ENCODE measurements around the gene CRYBA2.

CRYBA2 gene

GRCh38 chr2:219022041-219022440 is 28.8 kb upstream of the CRYBA2 start:
- Histone ChIP-seq H3K27ac (ENCODE audit: low read length, poor library complexity, severe bottlenecking) (no peak overlapping the region), H2AK5ac (ENCODE audit: low read length, severe bottlenecking) (no peak overlapping the region), H3K9me3 (ENCODE audit: control insufficient read depth, low read length) (no peaks in the 10 kb centered on the region), H3K79me1 (replicated peaks; ENCODE audit: low read length, poor library complexity, severe bottlenecking) (no peaks in the 10 kb centered on the region), H2BK5ac (ENCODE audit: low read depth, low read length, poor library complexity, severe bottlenecking) (no peak overlapping the region), H3K4me1 (ENCODE audit: control insufficient read depth, insufficient read depth, low read depth, low read length) (no peaks in the 10 kb centered on the region), H4K91ac (ENCODE audit: low read length) (no peak overlapping the region), H3K14ac (ENCODE audit: low read length in 2 of 2) (no peak overlapping the region), H3K4ac (ENCODE audit: low read depth in 1 of 2, low read length in 2 of 2) (no peak overlapping the region), H3K36me3 (ENCODE audit: control insufficient read depth in 1 of 2, insufficient read depth in 2 of 2, low read depth in 1 of 2, low read length in 2 of 2) (no peaks in the 10 kb centered on the region), H2BK15ac (ENCODE audit: low read depth, poor library complexity, severe bottlenecking) (no peak overlapping the region), H2BK12ac (ENCODE audit: low read length in 2 of 2) (no peak overlapping the region), H2AFZ (ENCODE audit: low read depth, low read length) (no peak overlapping the region), H3K23ac (ENCODE audit: low read length in 2 of 2) (no peak overlapping the region), H3K27me3 (ENCODE audit: control insufficient read depth in 1 of 2, insufficient read depth in 1 of 2, low read length in 2 of 2) (peaks cover 83 to 84% of the 10 kb centered on the region in 2 experiments), H2BK120ac (ENCODE audit: low read depth, low read length) (no peak overlapping the region), H3K4me3 (ENCODE audit: insufficient read depth in 1 of 2, low read depth in 1 of 2, low read length in 2 of 2) (no peak overlapping the region), H4K8ac (ENCODE audit: low read length) (no peak overlapping the region), H3K4me2 (ENCODE audit: low read length, poor library complexity, severe bottlenecking) (no peak overlapping the region), H3K9ac (ENCODE audit: low read length) (no peak overlapping the region), H3K18ac (ENCODE audit: low read depth in 1 of 2, low read length in 2 of 2) (no peak overlapping the region)
- 82% methylated on average over 11 of the region's 12 CpGs for WGBS
- no peak for DNase-seq

- Histone ChIP-seq H3K23ac (ENCODE audit: low read length in 2 of 2) (no peak overlapping the region), H2BK12ac (ENCODE audit: low read length in 2 of 2) (no peak overlapping the region), H2AFZ (ENCODE audit: low read depth, low read length) (no peak overlapping the region), H2AK5ac (ENCODE audit: low read length, severe bottlenecking) (no peak overlapping the region), H3K9ac (ENCODE audit: low read length) (no peak overlapping the region), H3K18ac (ENCODE audit: low read depth in 1 of 2, low read length in 2 of 2) (no peak overlapping the region), H3K9me3 (ENCODE audit: control insufficient read depth, low read length) (no peaks in the 10 kb centered on the region), H3K14ac (ENCODE audit: low read length in 2 of 2) (no peak overlapping the region), H3K4me2 (ENCODE audit: low read length, poor library complexity, severe bottlenecking) (no peak overlapping the region), H3K4me1 (ENCODE audit: control insufficient read depth, insufficient read depth, low read depth, low read length) (no peaks in the 10 kb centered on the region), H3K27ac (ENCODE audit: low read length, poor library complexity, severe bottlenecking) (no peak overlapping the region), H3K27me3 (ENCODE audit: control insufficient read depth in 1 of 2, insufficient read depth in 1 of 2, low read length in 2 of 2) (peaks cover 84 to 85% of the 10 kb centered on the region in 2 experiments), H3K4me3 (ENCODE audit: insufficient read depth in 1 of 2, low read depth in 1 of 2, low read length in 2 of 2) (no peak overlapping the region), H3K36me3 (ENCODE audit: control insufficient read depth in 1 of 2, insufficient read depth in 2 of 2, low read depth in 1 of 2, low read length in 2 of 2) (no peaks in the 10 kb centered on the region), H2BK5ac (ENCODE audit: low read depth, low read length, poor library complexity, severe bottlenecking) (no peak overlapping the region), H4K8ac (ENCODE audit: low read length) (no peak overlapping the region), H2BK120ac (ENCODE audit: low read depth, low read length) (no peak overlapping the region), H3K4ac (ENCODE audit: low read depth in 1 of 2, low read length in 2 of 2) (no peak overlapping the region), H2BK15ac (ENCODE audit: low read depth, poor library complexity, severe bottlenecking) (no peak overlapping the region), H3K79me1 (replicated peaks; ENCODE audit: low read length, poor library complexity, severe bottlenecking) (no peaks in the 10 kb centered on the region), H4K91ac (ENCODE audit: low read length) (no peak overlapping the region)
- 79% methylated on average over 9 of the region's 9 CpGs for WGBS
- no peak for DNase-seq
These were observed 28.4 kb upstream of the CRYBA2 start for GRCh38 chr2:219021591-219021990.

- Histone ChIP-seq H3K79me1 (replicated peaks; ENCODE audit: low read length, poor library complexity, severe bottlenecking) (no peaks in the 10 kb centered on the region), H2BK15ac (ENCODE audit: low read depth, poor library complexity, severe bottlenecking) (no peak overlapping the region), H3K27ac (ENCODE audit: low read length, poor library complexity, severe bottlenecking) (no peak overlapping the region), H3K9ac (ENCODE audit: low read length) (no peak overlapping the region), H3K36me3 (ENCODE audit: control insufficient read depth in 1 of 2, insufficient read depth in 2 of 2, low read depth in 1 of 2, low read length in 2 of 2) (no peaks in the 10 kb centered on the region), H2AFZ (ENCODE audit: low read depth, low read length) (no peak overlapping the region), H3K4me2 (ENCODE audit: low read length, poor library complexity, severe bottlenecking) (no peak overlapping the region), H3K27me3 (ENCODE audit: control insufficient read depth in 1 of 2, insufficient read depth in 1 of 2, low read length in 2 of 2) (peaks cover 80 to 90% of the 10 kb centered on the region in 2 experiments), H4K8ac (ENCODE audit: low read length) (no peak overlapping the region), H2BK12ac (ENCODE audit: low read length in 2 of 2) (no peak overlapping the region), H3K4me3 (ENCODE audit: insufficient read depth in 1 of 2, low read depth in 1 of 2, low read length in 2 of 2) (no peak overlapping the region), H4K91ac (ENCODE audit: low read length) (no peak overlapping the region), H3K14ac (ENCODE audit: low read length in 2 of 2) (no peak overlapping the region), H2BK120ac (ENCODE audit: low read depth, low read length) (no peak overlapping the region), H2BK5ac (ENCODE audit: low read depth, low read length, poor library complexity, severe bottlenecking) (no peak overlapping the region), H2AK5ac (ENCODE audit: low read length, severe bottlenecking) (no peak overlapping the region), H3K9me3 (ENCODE audit: control insufficient read depth, low read length) (no peaks in the 10 kb centered on the region), H3K18ac (ENCODE audit: low read depth in 1 of 2, low read length in 2 of 2) (no peak overlapping the region), H3K4me1 (ENCODE audit: control insufficient read depth, insufficient read depth, low read depth, low read length) (no peaks in the 10 kb centered on the region), H3K23ac (ENCODE audit: low read length in 2 of 2) (no peak overlapping the region), H3K4ac (ENCODE audit: low read depth in 1 of 2, low read length in 2 of 2) (no peak overlapping the region)
- no peak for DNase-seq
- WGBS = 77% methylated on average over 7 of the region's 11 CpGs
These were observed 27.6 kb upstream of the CRYBA2 start for GRCh38 chr2:219020604-219021365.

GRCh38 chr2:219019436-219019835 is 26.2 kb upstream of the CRYBA2 start:
- Histone ChIP-seq H3K79me1 (replicated peaks; ENCODE audit: low read length, poor library complexity, severe bottlenecking) (no peaks in the 10 kb centered on the region), H2BK15ac (ENCODE audit: low read depth, poor library complexity, severe bottlenecking) (no peak overlapping the region), H3K27me3 (ENCODE audit: control insufficient read depth in 1 of 2, insufficient read depth in 1 of 2, low read length in 2 of 2) (peaks cover 74 to 91% of the 10 kb centered on the region in 2 experiments), H3K23ac (ENCODE audit: low read length in 2 of 2) (no peak overlapping the region), H3K4ac (ENCODE audit: low read depth in 1 of 2, low read length in 2 of 2) (no peak overlapping the region), H3K36me3 (ENCODE audit: control insufficient read depth in 1 of 2, insufficient read depth in 2 of 2, low read depth in 1 of 2, low read length in 2 of 2) (no peaks in the 10 kb centered on the region), H3K27ac (ENCODE audit: low read length, poor library complexity, severe bottlenecking) (no peak overlapping the region), H2BK120ac (ENCODE audit: low read depth, low read length) (no peak overlapping the region), H3K4me2 (ENCODE audit: low read length, poor library complexity, severe bottlenecking) (no peak overlapping the region), H3K4me3 (ENCODE audit: insufficient read depth in 1 of 2, low read depth in 1 of 2, low read length in 2 of 2) (no peak overlapping the region), H2AFZ (ENCODE audit: low read depth, low read length) (no peak overlapping the region), H3K9ac (ENCODE audit: low read length) (no peak overlapping the region), H3K18ac (ENCODE audit: low read depth in 1 of 2, low read length in 2 of 2) (no peak overlapping the region), H2BK12ac (ENCODE audit: low read length in 2 of 2) (no peak overlapping the region), H3K4me1 (ENCODE audit: control insufficient read depth, insufficient read depth, low read depth, low read length) (no peaks in the 10 kb centered on the region), H2BK5ac (ENCODE audit: low read depth, low read length, poor library complexity, severe bottlenecking) (no peak overlapping the region), H3K9me3 (ENCODE audit: control insufficient read depth, low read length) (no peaks in the 10 kb centered on the region), H4K91ac (ENCODE audit: low read length) (no peak overlapping the region), H3K14ac (ENCODE audit: low read length in 2 of 2) (no peak overlapping the region), H4K8ac (ENCODE audit: low read length) (no peak overlapping the region), H2AK5ac (ENCODE audit: low read length, severe bottlenecking) (no peak overlapping the region)
- no peak for DNase-seq
- 83% methylated on average over 6 of the region's 6 CpGs for WGBS

Data from mesenchymal stem cell (in vitro differentiated cells and primary cell).